Activated B cell treated with CpG ODN at 0.5 μM for 24 hours (primary cell): Measurements from ENCODE around the gene DNAAF3. TPM values are rescaled to one million over a fixed set of nuclear protein-coding genes. Genes with fewer than 3 reads are reported as not detected.

ENCODE experiments used
- ATAC-seq: fragments of 200-7000 bp; cut with Tn5 transposase; one replicate; pipeline ENCODE4 v1.10.0; 2021; ENCODE audit warnings: low read depth, mild to moderate bottlenecking, moderate library complexity
- CTCF ChIA-PET: fragments of 350-600 bp; sonication (Branson Sonifier 250); formaldehyde crosslinking; loops from one replicate; lab custom pipeline; 2021; ENCODE audit warnings: antibody characterized with exemption; lab: Charles Lee
- POLR2A ChIA-PET: fragments of 350-600 bp; sonication (Branson Sonifier 250); formaldehyde crosslinking; loops from one replicate; lab custom pipeline; 2021; ENCODE audit warnings: antibody characterized with exemption; lab: Charles Lee
- DNase-seq: peaks from one replicate; pipeline ENCODE4 v3.0.0; 2022
- H3K27ac Mint-ChIP-seq: one replicate; pipeline ENCODE4 v1.8.0; 2020; ENCODE audit warnings: mixed read lengths
- H3K27me3 Mint-ChIP-seq: one replicate; pipeline ENCODE4 v1.8.0; 2021; ENCODE audit warnings: mixed read lengths
- H3K36me3 Mint-ChIP-seq: one replicate; pipeline ENCODE4 v1.8.0; 2021; ENCODE audit warnings: low read depth, mixed read lengths
- H3K4me1 Mint-ChIP-seq: one replicate; pipeline ENCODE4 v1.8.0; 2021; ENCODE audit warnings: mixed read lengths
- H3K4me3 Mint-ChIP-seq: one replicate; pipeline ENCODE4 v1.8.0; 2020; ENCODE audit warnings: mild to moderate bottlenecking, mixed read lengths
- H3K9me3 Mint-ChIP-seq: one replicate; pipeline ENCODE4 v1.8.0; 2020; ENCODE audit warnings: mixed read lengths
- CTCF ChIP-seq: fragments of 200-600 bp; IDR thresholded peaks from one replicate; pipeline ENCODE4 v1.8.0; 2022; ENCODE audit warnings: antibody characterized with exemption, mild to moderate bottlenecking
- intact Hi-C: fragments of 100-400 bp; cut with micrococcal nuclease; formaldehyde crosslinking; loops from one replicate; pipeline ENCODE4 v1.15.1; 2024
- total RNA-seq: library from RNA; stranded (reverse); gene quantifications from 2 replicates; pipeline ENCODE4 v1.2.3, GENCODE V29; 2022

The DNAAF3 gene
- total RNA-seq, 1 donor from 2014 or later: not detected

GRCh38 chr19:55113570-55114039, 52.8 kb downstream of the DNAAF3 start:
- ChIA-PET CTCF (interaction anchor here (1.1 kb wide), 1 partner anchor 26 kb away, joined by 4 read pairs; no protein-coding TSS in a partner anchor), POLR2A (no interaction called here)
- peaks cover 43% of the 10 kb centered on the region for H3K36me3 Mint-ChIP-seq
- DNase-seq (no peak), ATAC-seq (no peak)
- H3K27me3 Mint-ChIP-seq: no peaks in the 10 kb centered on the region
- H3K4me3 Mint-ChIP-seq: no peak overlapping the region
- TF ChIP-seq CTCF: no peak
- H3K27ac Mint-ChIP-seq: no peak overlapping the region
- intact Hi-C loops: no loop called here
- peaks cover 50% of the 10 kb centered on the region for H3K4me1 Mint-ChIP-seq
- no peaks in the 10 kb centered on the region for H3K9me3 Mint-ChIP-seq

GRCh38 chr19:55112777-55113569, 53.4 kb downstream of the DNAAF3 start:
- peaks cover 45% of the 10 kb centered on the region for H3K4me1 Mint-ChIP-seq

GRCh38 chr19:55112246-55112776, 54.1 kb downstream of the DNAAF3 start:
- peaks cover 40% of the 10 kb centered on the region for H3K4me1 Mint-ChIP-seq
- POLR2A ChIA-PET: no interaction called here
- no peak overlapping the region for H3K4me3 Mint-ChIP-seq
- CTCF ChIA-PET: no interaction called here
- no peaks in the 10 kb centered on the region for H3K27me3 Mint-ChIP-seq
- H3K27ac Mint-ChIP-seq: no peak overlapping the region
- no peaks in the 10 kb centered on the region for H3K9me3 Mint-ChIP-seq
- no peak for TF ChIP-seq CTCF
- ATAC-seq: no peak
- intact Hi-C loops: no loop called here
- peaks cover 42% of the 10 kb centered on the region for H3K36me3 Mint-ChIP-seq
- no peak for DNase-seq

More at GRCh38 chr19:55112777-55113569, 53.4 kb downstream of the DNAAF3 start:
- peaks cover 46% of the 10 kb centered on the region for H3K36me3 Mint-ChIP-seq
- H3K4me3 Mint-ChIP-seq: no peak overlapping the region
- intact Hi-C loops: no loop called here
- no peak for ATAC-seq
- no peak for TF ChIP-seq CTCF
- ChIA-PET POLR2A (no interaction called here), CTCF (interaction anchor here (1.1 kb wide), 1 partner anchor 25 kb away, joined by 4 read pairs; no protein-coding TSS in a partner anchor)
- H3K27ac Mint-ChIP-seq: peak overlapping the region; percentile 41
- no peaks in the 10 kb centered on the region for H3K27me3 Mint-ChIP-seq
- no peaks in the 10 kb centered on the region for H3K9me3 Mint-ChIP-seq
- DNase-seq: no peak

- Mint-ChIP-seq H3K36me3 (peaks cover 42% of the 10 kb centered on the region), H3K27ac (no peak overlapping the region), H3K9me3 (no peaks in the 10 kb centered on the region), H3K27me3 (no peaks in the 10 kb centered on the region), H3K4me3 (no peak overlapping the region), H3K4me1 (peaks cover 35% of the 10 kb centered on the region)
- CTCF ChIA-PET: no interaction called here
- no peak for DNase-seq
- no peak for ATAC-seq
- POLR2A ChIA-PET: interaction anchor here (0.5 kb wide), 1 partner anchor 227 kb away, joined by 3 read pairs; no protein-coding TSS in a partner anchor
- intact Hi-C loops: no loop called here
- no peak for TF ChIP-seq CTCF
These were observed 55.1 kb downstream of the DNAAF3 start for GRCh38 chr19:55111238-55111831.
